GM18511 (cell line): Measurements from ENCODE around the gene LRP1B.

Experiments used
- ATAC-seq: cut with Tn5 transposase; IDR thresholded peaks from one replicate; pipeline ENCODE4 v1.9.1; 2021; ENCODE audit warnings: mild to moderate bottlenecking, moderate library complexity; ENCODE audit not compliant: unreplicated experiment

LRP1B gene

GRCh38 chr2:141601511-141602152 is 529.2 kb downstream of the LRP1B start:
- no peak for ATAC-seq

- no peak for ATAC-seq
These were observed 531.1 kb downstream of the LRP1B start for GRCh38 chr2:141599721-141600120.

- ATAC-seq: no peak
These were observed 531.8 kb downstream of the LRP1B start for GRCh38 chr2:141598982-141599381.

GRCh38 chr2:141595316-141595920 is 535.4 kb downstream of the LRP1B start:
- ATAC-seq: no peak

GRCh38 chr2:141591787-141592186 is 539.0 kb downstream of the LRP1B start:
- no peak for ATAC-seq

- ATAC-seq: no peak
These were observed 540.2 kb downstream of the LRP1B start for GRCh38 chr2:141590620-141591019.

GRCh38 chr2:141589314-141589713 is 541.5 kb downstream of the LRP1B start:
- ATAC-seq: no peak

- no peak for ATAC-seq
These were observed 543.8 kb downstream of the LRP1B start for GRCh38 chr2:141586985-141587384.

- ATAC-seq: no peak
These were observed 548.6 kb downstream of the LRP1B start for GRCh38 chr2:141582213-141582612.

- no peak for ATAC-seq
These were observed 551.7 kb downstream of the LRP1B start for GRCh38 chr2:141579071-141579470.

GRCh38 chr2:141570474-141571131 is 560.2 kb downstream of the LRP1B start:
- no peak for ATAC-seq

- ATAC-seq: no peak
These were observed 560.9 kb downstream of the LRP1B start for GRCh38 chr2:141569941-141570340.

- no peak for ATAC-seq
These were observed 565.2 kb downstream of the LRP1B start for GRCh38 chr2:141565597-141565996.

GRCh38 chr2:141560723-141561122 is 570.1 kb downstream of the LRP1B start:
- no peak for ATAC-seq

GRCh38 chr2:141557329-141558095 is 573.3 kb downstream of the LRP1B start:
- no peak for ATAC-seq

GRCh38 chr2:141555876-141556470 is 574.8 kb downstream of the LRP1B start:
- ATAC-seq: no peak

- peak; percentile 72 for ATAC-seq
These were observed 576.0 kb downstream of the LRP1B start for GRCh38 chr2:141554810-141555209.

- ATAC-seq: peak; percentile 86
These were observed 596.0 kb downstream of the LRP1B start for GRCh38 chr2:141534666-141535362.

- ATAC-seq: no peak
These were observed 601.2 kb downstream of the LRP1B start for GRCh38 chr2:141529659-141530058.

- ATAC-seq: peak; percentile 69
These were observed 601.8 kb downstream of the LRP1B start for GRCh38 chr2:141528990-141529389.

GRCh38 chr2:141526760-141527159 is 604.1 kb downstream of the LRP1B start:
- ATAC-seq: no peak
